DOHH2 (cell line): ENCODE results near the gene NET1.

Source experiments
- CTCF ChIP-seq: fragments of 200-600 bp; sonication (generic); IDR thresholded peaks from one replicate; pipeline ENCODE4 v1.5.1; 2014; ENCODE audit warnings: antibody characterized with exemption, mild to moderate bottlenecking, low read depth, low read length; ENCODE audit not compliant: poor library complexity, severe bottlenecking
- EZH2phosphoT487 ChIP-seq: fragments of 200-600 bp; sonication (generic); IDR thresholded peaks from 2 replicates; pipeline ENCODE4 v1.6.1; 2017; ENCODE audit warnings: borderline replicate concordance, mild to moderate bottlenecking, antibody characterized with exemption, low read length, moderate library complexity, mixed read lengths

GRCh38 chr10:5442990-5443370 is 30.6 kb downstream of the NET1 start:
- TF ChIP-seq CTCF (no peak), EZH2phosphoT487 (no peak)
